ENCODE data around the gene SBF2. TPM values are rescaled to one million over a fixed set of nuclear protein-coding genes. Genes with fewer than 3 reads are reported as not detected.
A peak's percentile ranks its signal among the peaks of the same experiment; 100 is the strongest.

The SBF2 gene
- total and polyA plus RNA-seq, 2 donors (not counting 3 experiments of a cell fraction or from before 2014, with no cell fraction given) = 15.4 to 42.4 TPM

GRCh38 chr11:10181811-10182210 is 112.2 kb downstream of the SBF2 start:
- Histone ChIP-seq H3K79me2 (ENCODE audit: control insufficient read depth, insufficient read depth, low read length) (no peaks in the 10 kb centered on the region), H3K9me1 (replicated peaks; ENCODE audit: control insufficient read depth, extremely low read depth, insufficient read depth, low read length) (no peaks in the 10 kb centered on the region), H3K9ac (replicated peaks; ENCODE audit: extremely low read depth, insufficient read depth, low read length) (no peak overlapping the region), H3K36me3 (ENCODE audit: control insufficient read depth in 2 of 2, extremely low read depth in 1 of 2, insufficient read depth in 2 of 2, low read length in 2 of 2) (no peaks in the 10 kb centered on the region), H2AFZ (ENCODE audit: low read depth, low read length) (no peak overlapping the region), H3K27ac (ENCODE audit: insufficient read depth, low read depth, low read length) (no peak overlapping the region), H3K4me3 (replicated peaks in 1 of 3; ENCODE audit: insufficient read depth in 1 of 3, low read depth in 1 of 3, low read length in 3 of 3) (no peak overlapping the region), H4K20me1 (replicated peaks; ENCODE audit: control insufficient read depth, extremely low read depth, insufficient read depth, low read length) (no peaks in the 10 kb centered on the region), H3K4me2 (ENCODE audit: insufficient read depth, low read length) (no peak overlapping the region), H3K9me3 (replicated peaks; ENCODE audit: control insufficient read depth, insufficient read depth, low read length) (no peaks in the 10 kb centered on the region), H3K27me3 (ENCODE audit: control insufficient read depth in 2 of 2, insufficient read depth in 2 of 2, low read length in 2 of 2) (no peaks in the 10 kb centered on the region), H3K4me1 (ENCODE audit: control insufficient read depth, extremely low read depth, insufficient read depth, low read length) (no peaks in the 10 kb centered on the region)
- ChIA-PET POLR2A (interaction anchor here (1.1 kb wide), 1 partner anchor 124 kb away, joined by 4 read pairs; no protein-coding TSS in a partner anchor), CTCF (interaction anchor here (0.7 to 2.4 kb wide), 18 partner anchors 9 to 199 kb away, joined by 3 to 12 read pairs (median 4); partner anchors contain the start of gene ADM)
- DNase-seq (ENCODE audit: low read depth, low spot score) (peak; percentile 48), FAIRE-seq (peak; percentile 82)
- intact Hi-C loops (cut with micrococcal nuclease) (loop anchor here (2.0 to 10.0 kb wide), 2 partner anchors 125 to 183 kb away; no protein-coding TSS in a partner anchor), dilution Hi-C loops (cut with MboI; ENCODE audit: extremely low pct_ligation_motif_present, low sequenced_read_pairs) (no loop called here)
- TF ChIP-seq, protein P1, sequence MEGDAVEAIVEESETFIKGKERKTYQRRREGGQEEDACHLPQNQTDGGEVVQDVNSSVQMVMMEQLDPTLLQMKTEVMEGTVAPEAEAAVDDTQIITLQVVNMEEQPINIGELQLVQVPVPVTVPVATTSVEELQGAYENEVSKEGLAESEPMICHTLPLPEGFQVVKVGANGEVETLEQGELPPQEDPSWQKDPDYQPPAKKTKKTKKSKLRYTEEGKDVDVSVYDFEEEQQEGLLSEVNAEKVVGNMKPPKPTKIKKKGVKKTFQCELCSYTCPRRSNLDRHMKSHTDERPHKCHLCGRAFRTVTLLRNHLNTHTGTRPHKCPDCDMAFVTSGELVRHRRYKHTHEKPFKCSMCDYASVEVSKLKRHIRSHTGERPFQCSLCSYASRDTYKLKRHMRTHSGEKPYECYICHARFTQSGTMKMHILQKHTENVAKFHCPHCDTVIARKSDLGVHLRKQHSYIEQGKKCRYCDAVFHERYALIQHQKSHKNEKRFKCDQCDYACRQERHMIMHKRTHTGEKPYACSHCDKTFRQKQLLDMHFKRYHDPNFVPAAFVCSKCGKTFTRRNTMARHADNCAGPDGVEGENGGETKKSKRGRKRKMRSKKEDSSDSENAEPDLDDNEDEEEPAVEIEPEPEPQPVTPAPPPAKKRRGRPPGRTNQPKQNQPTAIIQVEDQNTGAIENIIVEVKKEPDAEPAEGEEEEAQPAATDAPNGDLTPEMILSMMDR (IDR thresholded peaks at IDR 0.05; ENCODE audit: extremely low read depth in 1 of 2, insufficient read depth in 1 of 2, low read depth in 1 of 2, low read length in 2 of 2) = peak; percentile 14 to 16
- TF ChIP-seq POLR2AphosphoS5 (IDR thresholded peaks at IDR 0.05; ENCODE audit: insufficient read depth, low read depth, low read length) (no peak), POLR2A (IDR thresholded peaks at IDR 0.05; ENCODE audit: low read depth, low read length) (no peak), EZH2 (IDR thresholded peaks at IDR 0.05; ENCODE audit: borderline replicate concordance, low read depth, low read length, severe bottlenecking) (no peak), JUN (IDR thresholded peaks at IDR 0.05; ENCODE audit: borderline replicate concordance, insufficient read depth, insufficient read length, low read depth) (no peak)
- BruUV-seq (replicated peaks) = no TSS peak

DNA sequence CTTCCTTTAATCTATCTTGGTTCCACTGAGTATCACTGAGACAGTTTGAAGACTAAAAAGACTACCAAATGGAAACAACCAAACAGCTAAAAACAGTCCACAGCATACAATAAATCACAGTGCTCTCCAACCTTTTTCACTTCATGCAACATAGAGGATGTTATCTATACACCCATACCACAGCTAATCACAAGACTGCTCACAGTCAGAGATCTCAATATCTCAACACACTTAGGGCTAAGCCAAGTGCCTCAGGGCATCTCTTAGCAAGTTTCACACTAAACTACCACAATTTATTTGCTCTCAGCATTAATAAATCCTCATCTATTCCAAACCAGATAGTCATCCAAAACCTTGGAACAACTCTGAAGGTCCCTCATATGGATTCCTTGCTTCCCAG is 129.4 kb downstream of the SBF2 start:
- H3K9ac ChIP-seq (replicated peaks; ENCODE audit: extremely low read depth, insufficient read depth, low read length) = no peak overlapping the region
- H2AFZ ChIP-seq (ENCODE audit: low read depth, low read length) = no peak overlapping the region
- dilution Hi-C loops (cut with MboI; ENCODE audit: extremely low pct_ligation_motif_present, low sequenced_read_pairs) = no loop called here
- no peaks in the 10 kb centered on the region for H3K4me1 ChIP-seq (ENCODE audit: control insufficient read depth, extremely low read depth, insufficient read depth, low read length)
- H3K27me3 ChIP-seq (ENCODE audit: control insufficient read depth in 2 of 2, insufficient read depth in 2 of 2, low read length in 2 of 2) = no peaks in the 10 kb centered on the region
- CTCF ChIA-PET = interaction anchor here (1.0 kb wide), 1 partner anchor 127 kb away, joined by 3 read pairs; no protein-coding TSS in a partner anchor
- FAIRE-seq (no peak), DNase-seq (ENCODE audit: low read depth, low spot score) (no peak)
- intact Hi-C loops (cut with micrococcal nuclease) = no loop called here
- peaks cover 10% of the 10 kb centered on the region for H3K79me2 ChIP-seq (ENCODE audit: control insufficient read depth, insufficient read depth, low read length)
- POLR2A ChIA-PET = no interaction called here
- no peak overlapping the region for H3K27ac ChIP-seq (ENCODE audit: insufficient read depth, low read depth, low read length)
- H3K36me3 ChIP-seq (ENCODE audit: control insufficient read depth in 2 of 2, extremely low read depth in 1 of 2, insufficient read depth in 2 of 2, low read length in 2 of 2) = no peaks in the 10 kb centered on the region
- TF ChIP-seq EZH2 (IDR thresholded peaks at IDR 0.05; ENCODE audit: borderline replicate concordance, low read depth, low read length, severe bottlenecking) (no peak), JUN (IDR thresholded peaks at IDR 0.05; ENCODE audit: borderline replicate concordance, insufficient read depth, insufficient read length, low read depth) (no peak), MYC (IDR thresholded peaks at IDR 0.05; ENCODE audit: low read depth, low read length) (no peak), POLR2AphosphoS5 (IDR thresholded peaks at IDR 0.05; ENCODE audit: insufficient read depth, low read depth, low read length) (no peak), FOS (IDR thresholded peaks at IDR 0.05; ENCODE audit: borderline replicate concordance, insufficient read depth, low read length) (no peak), POLR2A (IDR thresholded peaks at IDR 0.05; ENCODE audit: low read depth, low read length) (no peak), GATA2 (IDR thresholded peaks at IDR 0.05; ENCODE audit: insufficient read depth, insufficient read length, low read depth, low read length) (no peak)
- TF ChIP-seq, protein P1 (IDR thresholded peaks at IDR 0.05; ENCODE audit: extremely low read depth in 1 of 2, insufficient read depth in 1 of 2, low read depth in 1 of 2, low read length in 2 of 2) = no peak
- TF ChIP-seq, protein P2, sequence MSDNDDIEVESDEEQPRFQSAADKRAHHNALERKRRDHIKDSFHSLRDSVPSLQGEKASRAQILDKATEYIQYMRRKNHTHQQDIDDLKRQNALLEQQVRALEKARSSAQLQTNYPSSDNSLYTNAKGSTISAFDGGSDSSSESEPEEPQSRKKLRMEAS (IDR thresholded peaks at IDR 0.05; ENCODE audit: insufficient read depth, insufficient read length) = no peak
- no peaks in the 10 kb centered on the region for H3K9me1 ChIP-seq (replicated peaks; ENCODE audit: control insufficient read depth, extremely low read depth, insufficient read depth, low read length)
- no peaks in the 10 kb centered on the region for H3K9me3 ChIP-seq (replicated peaks; ENCODE audit: control insufficient read depth, insufficient read depth, low read length)
- no peak overlapping the region for H3K4me3 ChIP-seq (replicated peaks in 1 of 3; ENCODE audit: insufficient read depth in 1 of 3, low read depth in 1 of 3, low read length in 3 of 3)
- no peak overlapping the region for H3K4me2 ChIP-seq (ENCODE audit: insufficient read depth, low read length)
- no TSS peak for BruUV-seq (replicated peaks)
- H4K20me1 ChIP-seq (replicated peaks; ENCODE audit: control insufficient read depth, extremely low read depth, insufficient read depth, low read length) = no peaks in the 10 kb centered on the region
